ENCODE measurements around the gene LRRC45.
"Not testable (repeated sequence)": the region's sequence is repeated elsewhere in the genome, so short reads cannot be mapped to it uniquely, and the experiment has no call there.

Gene LRRC45

GRCh38 chr17:82022981-82023446 is at the start of gene LRRC45:
Gene LRRC45 (plus strand): TSS chr17:82023305. CDS start chr17:82023644, 339 bp downstream.
- DNase-seq: peak; percentile 100

- no peak for DNase-seq
These were observed 49.7 kb upstream of the LRRC45 start for GRCh38 chr17:81973432-81973831.

- peak; percentile 13 for DNase-seq
These were observed 46.5 kb upstream of the LRRC45 start for GRCh38 chr17:81976332-81977210.

- DNase-seq: peak; percentile 84
These were observed 45.8 kb upstream of the LRRC45 start, which contains the start of gene ASPSCR1 for GRCh38 chr17:81977211-81977808. Gene ASPSCR1 (plus strand): TSS chr17:81977629. CDS start chr17:81977647, 18 bp downstream.

GRCh38 chr17:81978524-81979298 is 44.4 kb upstream of the LRRC45 start:
- no peak for DNase-seq

GRCh38 chr17:81980122-81980521 is 43.0 kb upstream of the LRRC45 start:
- no peak for DNase-seq

- DNase-seq: no peak
These were observed 42.3 kb upstream of the LRRC45 start for GRCh38 chr17:81980707-81981343.

GRCh38 chr17:81981511-81981910 is 41.6 kb upstream of the LRRC45 start:
- not testable (repeated sequence) for DNase-seq

GRCh38 chr17:81983011-81983638 is 40.0 kb upstream of the LRRC45 start:
- no peak for DNase-seq

GRCh38 chr17:81983639-81984373 is 39.3 kb upstream of the LRRC45 start:
- DNase-seq: no peak

GRCh38 chr17:81984773-81985410 is 38.2 kb upstream of the LRRC45 start:
- no peak for DNase-seq

- no peak for DNase-seq
These were observed 36.5 kb upstream of the LRRC45 start for GRCh38 chr17:81986606-81987005.

- DNase-seq: no peak
These were observed 35.8 kb upstream of the LRRC45 start for GRCh38 chr17:81987161-81987770.

GRCh38 chr17:81990836-81991683 is 32.0 kb upstream of the LRRC45 start:
- no peak for DNase-seq

GRCh38 chr17:81991684-81992305 is 31.3 kb upstream of the LRRC45 start:
- no peak for DNase-seq

GRCh38 chr17:81992306-81993102 is 30.6 kb upstream of the LRRC45 start:
- no peak for DNase-seq

GRCh38 chr17:81993729-81994592 is 29.1 kb upstream of the LRRC45 start:
- no peak for DNase-seq

All from CD4-positive, alpha-beta T cell treated with Interleukin-4 for 4 hours (primary cell).